PC-3 (cell line): ENCODE measurements around the gene PPRC1. TPM values are rescaled to one million over a fixed set of nuclear protein-coding genes. Genes with fewer than 3 reads are reported as not detected.
A peak's percentile ranks its signal among the peaks of the same experiment; 100 is the strongest.

Source experiments
- ATAC-seq: fragments of 200-7000 bp; cut with Tn5 transposase; 2 replicates; pipeline ENCODE4 v1.9.1; 2020; ENCODE audit warnings: mild to moderate bottlenecking, moderate library complexity
- BruUV-seq: library from RNA; stranded (reverse); fragments of 400-500 nt; replicated peaks from 2 replicates; lab custom pipeline; 2021; lab: Mats Ljungman, UMichigan
- CTCF ChIA-PET: fragments of 300-600 bp; sonication (Branson Sonifier 250); formaldehyde crosslinking; loops from one replicate; lab custom pipeline; 2022; ENCODE audit warnings: antibody characterized with exemption; lab: Charles Lee
- POLR2A ChIA-PET: fragments of 300-600 bp; sonication (Branson Sonifier 250); formaldehyde crosslinking; loops from one replicate; lab custom pipeline; 2022; ENCODE audit warnings: antibody characterized with exemption; ENCODE audit not compliant: unreplicated experiment; lab: Charles Lee
- DNase-seq: peaks from one replicate; pipeline ENCODE4 v3.0.0-alpha.2; 2015
- H2AFZ ChIP-seq: fragments of 300-600 bp; sonication (generic); 2 replicates; pipeline ENCODE4 v1.6.0; 2016; ENCODE audit warnings: antibody characterized with exemption, low read length
- H3F3A ChIP-seq: fragments of 300-600 bp; sonication (generic); one replicate; pipeline ENCODE4 v1.6.0; 2017; ENCODE audit warnings: antibody characterized with exemption, low read length, control low read depth, mild to moderate bottlenecking; ENCODE audit not compliant: unreplicated experiment
- H3K27ac ChIP-seq: fragments of 300-600 bp; sonication (generic); 2 replicates; pipeline ENCODE4 v1.5.1; 2016; ENCODE audit warnings: mild to moderate bottlenecking, low read length
- H3K27me3 ChIP-seq: fragments of 300-600 bp; sonication (generic); 2 replicates; pipeline ENCODE4 v1.6.1; 2016; ENCODE audit warnings: low read length, mixed read lengths
- H3K36me3 ChIP-seq: fragments of 300-600 bp; sonication (generic); 2 replicates; pipeline ENCODE4 v1.6.1; 2016; ENCODE audit warnings: low read depth, mixed run types, low read length, mixed read lengths
- H3K4me1 ChIP-seq: fragments of 300-600 bp; sonication (generic); 2 replicates; pipeline ENCODE4 v1.5.1; 2016; ENCODE audit warnings: low read length; ENCODE audit not compliant: insufficient read depth
- H3K4me2 ChIP-seq: fragments of 300-600 bp; sonication (generic); 2 replicates; pipeline ENCODE4 v1.6.0; 2016; ENCODE audit warnings: low read length
- H3K4me3 ChIP-seq: fragments of 300-600 bp; sonication (generic); 2 replicates; pipeline ENCODE4 v1.5.1; 2016; ENCODE audit warnings: mild to moderate bottlenecking, low read length, mixed read lengths
- H3K79me2 ChIP-seq: fragments of 300-600 bp; sonication (generic); 2 replicates; pipeline ENCODE4 v1.6.1; 2017; ENCODE audit warnings: low read length, mixed read lengths
- H3K9ac ChIP-seq: fragments of 300-600 bp; sonication (generic); 2 replicates; pipeline ENCODE4 v1.6.0; 2016; ENCODE audit warnings: mild to moderate bottlenecking, low read length
- H3K9me2 ChIP-seq: fragments of 300-600 bp; sonication (generic); replicated peaks from 2 replicates; pipeline ENCODE4 v1.6.1; 2016; ENCODE audit warnings: mixed run types, low read length, mixed read lengths
- H3K9me3 ChIP-seq: fragments of 300-600 bp; sonication (generic); 2 replicates; pipeline ENCODE4 v1.6.1; 2016; ENCODE audit warnings: low read length, mixed read lengths
- H4K20me1 ChIP-seq: fragments of 300-600 bp; sonication (generic); 2 replicates; pipeline ENCODE4 v1.6.1; 2016; ENCODE audit warnings: low read length, mixed read lengths
- EZH2 ChIP-seq: fragments of 300-600 bp; sonication (generic); IDR thresholded peaks from one replicate; pipeline ENCODE4 v1.6.1; 2017; ENCODE audit warnings: antibody characterized with exemption, mild to moderate bottlenecking, low read length; ENCODE audit not compliant: unreplicated experiment
- EZH2phosphoT487 ChIP-seq: fragments of 300-600 bp; sonication (generic); IDR thresholded peaks from 2 replicates; pipeline ENCODE4 v1.6.1; 2018; ENCODE audit warnings: mild to moderate bottlenecking, antibody characterized with exemption, low read length, borderline replicate concordance
- intact Hi-C: fragments of 100-400 bp; cut with micrococcal nuclease; formaldehyde crosslinking; loops from 2 replicates; pipeline ENCODE4 v1.9.0; 2023
- total RNA-seq: library from RNA; depleted of rRNA; stranded (reverse); fragments of >200 nt; gene quantifications from 2 replicates; pipeline ENCODE4 v1.2.3, GENCODE V29; 2014
- TF ChIP-seq, protein P1 (sequence below): fragments of 300-600 bp; sonication (generic); conservative IDR thresholded peaks from 2 replicates; pipeline ENCODE4 v1.5.1; 2017; ENCODE audit warnings: antibody characterized with exemption, low read depth, mild to moderate bottlenecking, low read length

The PPRC1 gene
- total RNA-seq, 1 experiment from 2014 or later = 27.6 TPM

DNA sequence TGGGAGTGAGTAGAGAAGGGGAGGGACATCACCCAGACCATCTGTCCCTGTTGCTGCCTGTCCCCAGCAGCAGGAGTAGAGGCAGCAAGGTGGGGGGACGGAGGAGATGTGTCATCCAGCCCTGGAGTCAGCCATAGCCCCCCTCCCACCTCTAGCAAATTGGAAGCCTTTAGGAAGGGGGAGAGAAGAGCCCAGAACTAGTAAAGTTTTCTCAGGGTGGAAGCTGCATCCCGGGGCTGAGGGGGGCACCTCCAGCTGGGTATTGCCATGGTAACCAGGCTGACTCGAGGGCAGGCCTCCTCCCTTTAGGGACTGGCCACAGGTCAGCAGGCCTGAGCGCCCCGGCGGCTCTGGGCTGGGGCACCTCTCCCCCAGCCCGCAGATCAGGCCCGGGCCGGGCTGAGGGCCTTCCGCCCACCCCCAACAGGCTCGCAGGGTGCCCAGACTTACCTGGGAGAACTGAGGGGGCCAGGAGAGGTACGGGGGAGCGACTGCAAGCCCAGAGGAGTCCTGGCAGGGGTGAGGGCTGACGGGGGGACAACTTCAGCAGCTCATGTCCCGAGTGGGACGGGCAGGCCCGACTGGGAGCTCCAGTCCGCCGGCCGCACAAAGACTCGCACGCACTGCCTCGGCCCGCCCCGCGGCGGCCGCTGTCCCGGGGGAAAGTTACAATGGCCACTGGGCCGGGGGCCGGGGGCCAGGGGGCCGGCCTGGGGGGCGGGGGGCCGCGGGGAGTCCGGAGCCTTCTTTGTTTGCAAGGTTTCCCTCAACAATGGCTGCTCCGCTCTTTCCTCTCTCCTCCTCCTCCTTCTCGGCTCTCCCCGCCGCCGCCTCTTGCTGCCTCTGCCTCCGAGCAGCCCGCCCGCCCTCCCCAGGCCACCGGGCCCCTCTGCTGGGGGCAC, 18.6 kb upstream of the PPRC1 start:
- H3K9me3 ChIP-seq = no peaks in the 10 kb centered on the region
- ChIA-PET CTCF (no interaction called here), POLR2A (no interaction called here)
- H3K36me3 ChIP-seq = no peaks in the 10 kb centered on the region; the same call in 1 of the 2 replicates
- no peak overlapping the region for H3K27ac ChIP-seq
- TF ChIP-seq EZH2 = no peak
- TF ChIP-seq EZH2phosphoT487 = no peak
- TF ChIP-seq, protein P1, sequence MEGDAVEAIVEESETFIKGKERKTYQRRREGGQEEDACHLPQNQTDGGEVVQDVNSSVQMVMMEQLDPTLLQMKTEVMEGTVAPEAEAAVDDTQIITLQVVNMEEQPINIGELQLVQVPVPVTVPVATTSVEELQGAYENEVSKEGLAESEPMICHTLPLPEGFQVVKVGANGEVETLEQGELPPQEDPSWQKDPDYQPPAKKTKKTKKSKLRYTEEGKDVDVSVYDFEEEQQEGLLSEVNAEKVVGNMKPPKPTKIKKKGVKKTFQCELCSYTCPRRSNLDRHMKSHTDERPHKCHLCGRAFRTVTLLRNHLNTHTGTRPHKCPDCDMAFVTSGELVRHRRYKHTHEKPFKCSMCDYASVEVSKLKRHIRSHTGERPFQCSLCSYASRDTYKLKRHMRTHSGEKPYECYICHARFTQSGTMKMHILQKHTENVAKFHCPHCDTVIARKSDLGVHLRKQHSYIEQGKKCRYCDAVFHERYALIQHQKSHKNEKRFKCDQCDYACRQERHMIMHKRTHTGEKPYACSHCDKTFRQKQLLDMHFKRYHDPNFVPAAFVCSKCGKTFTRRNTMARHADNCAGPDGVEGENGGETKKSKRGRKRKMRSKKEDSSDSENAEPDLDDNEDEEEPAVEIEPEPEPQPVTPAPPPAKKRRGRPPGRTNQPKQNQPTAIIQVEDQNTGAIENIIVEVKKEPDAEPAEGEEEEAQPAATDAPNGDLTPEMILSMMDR = no peak
- H3K4me2 ChIP-seq = peak overlapping the region; percentile 93
- BruUV-seq = no TSS peak
- DNase-seq (no peak), ATAC-seq (peak; percentile 12)
- H2AFZ ChIP-seq = peak overlapping the region; percentile 61; the same call in 1 of the 2 replicates
- no peaks in the 10 kb centered on the region for H3K27me3 ChIP-seq
- H4K20me1 ChIP-seq = peaks cover 10% of the 10 kb centered on the region
- H3K9me2 ChIP-seq = no peaks in the 10 kb centered on the region
- peak overlapping the region; percentile 79 for H3K4me3 ChIP-seq
- H3F3A ChIP-seq = no peaks in the 10 kb centered on the region
- H3K79me2 ChIP-seq = peaks cover 69% of the 10 kb centered on the region
- peaks cover 43% of the 10 kb centered on the region for H3K4me1 ChIP-seq
- intact Hi-C loops = loop anchor here (2.0 kb wide), 1 partner anchor 47 kb away; no protein-coding TSS in a partner anchor
- peak overlapping the region; percentile 76 for H3K9ac ChIP-seq

- peak overlapping the region; percentile 60 for H3K4me3 ChIP-seq
- ChIA-PET POLR2A (no interaction called here), CTCF (interaction anchor here (0.5 kb wide), 1 partner anchor 1049 kb away, joined by 4 read pairs; no protein-coding TSS in a partner anchor)
- H3K27ac ChIP-seq = no peak overlapping the region
- BruUV-seq = no TSS peak
- H4K20me1 ChIP-seq = peaks cover 10% of the 10 kb centered on the region
- TF ChIP-seq, protein P1 = no peak
- TF ChIP-seq EZH2phosphoT487 (no peak), EZH2 (no peak)
- intact Hi-C loops = no loop called here
- H3F3A ChIP-seq = no peaks in the 10 kb centered on the region
- peaks cover 43% of the 10 kb centered on the region for H3K4me1 ChIP-seq
- DNase-seq = peak; percentile 81
- no peaks in the 10 kb centered on the region; the same call in 1 of the 2 replicates for H3K36me3 ChIP-seq
- H3K9ac ChIP-seq = peak overlapping the region; percentile 47; the same call in 1 of the 2 replicates
- no peaks in the 10 kb centered on the region for H3K27me3 ChIP-seq
- ATAC-seq = peak; percentile 72
- H3K79me2 ChIP-seq = peaks cover 77% of the 10 kb centered on the region
- H3K4me2 ChIP-seq = peak overlapping the region; percentile 89
- no peaks in the 10 kb centered on the region for H3K9me3 ChIP-seq
- H2AFZ ChIP-seq = peak overlapping the region; percentile 80
- no peaks in the 10 kb centered on the region for H3K9me2 ChIP-seq
These were observed 17.8 kb upstream of the PPRC1 start for GRCh38 chr10:102114861-102115618.
